H1 (cell line): ENCODE results near the gene SCN1B. TPM values are rescaled to one million over a fixed set of nuclear protein-coding genes. Genes with fewer than 3 reads are reported as not detected.
A peak's percentile ranks its signal among the peaks of the same experiment; 100 is the strongest.

ENCODE experiments used
- CTCF ChIA-PET: fragments of 300-600 bp; sonication (Branson Sonifier 250); formaldehyde crosslinking; loops from one replicate; lab custom pipeline; 2021; ENCODE audit not compliant: partially characterized antibody; lab: Charles Lee
- POLR2A ChIA-PET: fragments of 300-600 bp; sonication (Branson Sonifier 250); formaldehyde crosslinking; loops from one replicate; lab custom pipeline; 2021; ENCODE audit warnings: inconsistent platforms; ENCODE audit not compliant: partially characterized antibody; lab: Charles Lee
- DNase-seq, 2 experiments: peaks; one replicate each; pipeline versions ENCODE4 v3.0.0 to v3.0.0-alpha.2; 2010 to 2022; ENCODE audit warnings: low spot score in 2 of 2, low read depth in 1 of 2, mixed read lengths in 1 of 2
- FAIRE-seq: peaks from 2 replicates; lab custom pipeline; 2011; peaks lifted over from hg19 to GRCh38; lab: Jason Lieb, UNC
- H2AFZ ChIP-seq: 2 replicates; pipeline ENCODE4 v1.8.1; 2012; ENCODE audit warnings: low read length, inconsistent platforms
- H2AK5ac ChIP-seq: 2 replicates; pipeline ENCODE4 v1.6.1; 2013; ENCODE audit warnings: low read depth, low read length
- H2BK120ac ChIP-seq: replicated peaks from 2 replicates; pipeline ENCODE3; 2013; ENCODE audit warnings: low read depth, low read length, inconsistent platforms
- H2BK12ac ChIP-seq: 2 replicates; pipeline ENCODE4 v1.6.1; 2013; ENCODE audit warnings: low read depth, low read length
- H2BK15ac ChIP-seq: 2 replicates; pipeline ENCODE4 v1.6.1; 2013; ENCODE audit warnings: low read length
- H2BK20ac ChIP-seq: 2 replicates; pipeline ENCODE4 v1.6.1; 2013; ENCODE audit warnings: low read length
- H2BK5ac ChIP-seq: 2 replicates; pipeline ENCODE4 v1.6.1; 2013; ENCODE audit warnings: low read depth, low read length
- H3K14ac ChIP-seq: 2 replicates; pipeline ENCODE4 v1.6.1; 2013; ENCODE audit warnings: inconsistent platforms; ENCODE audit not compliant: insufficient read length
- H3K18ac ChIP-seq: 2 replicates; pipeline ENCODE4 v1.6.1; 2013; ENCODE audit warnings: low read length; ENCODE audit errors: extremely low read depth
- H3K23ac ChIP-seq: 2 replicates; pipeline ENCODE4 v1.6.1; 2013; ENCODE audit warnings: inconsistent platforms; ENCODE audit not compliant: insufficient read length
- H3K23me2 ChIP-seq: 2 replicates; pipeline ENCODE4 v1.6.1; 2013; ENCODE audit warnings: low read depth, low read length
- H3K27ac ChIP-seq: 2 replicates; pipeline ENCODE4 v1.6.1; 2011; ENCODE audit warnings: low read depth, low read length, inconsistent platforms
- H3K27me3 ChIP-seq, 4 experiments: replicated peaks in 1 of 4; 1 replicate in 1 of 4; 2 replicates in 3 of 4; pipeline versions ENCODE4 v1.6.1 to v1.8.1; 2011 to 2013; ENCODE audit warnings: low read length in 3 of 4, mild to moderate bottlenecking in 3 of 4, inconsistent platforms in 2 of 4, mixed read lengths in 2 of 4, moderate library complexity in 1 of 4; ENCODE audit not compliant: control insufficient read depth in 3 of 4, insufficient read depth in 3 of 4; ENCODE audit errors: extremely low read depth in 1 of 4
- H3K36me3 ChIP-seq, 4 experiments: 2 replicates each; pipeline versions ENCODE4 v1.6.1 to v1.8.1; 2011 to 2013; ENCODE audit warnings: mild to moderate bottlenecking in 4 of 4, low read length in 3 of 4, moderate library complexity in 2 of 4, control low read depth in 1 of 4, inconsistent platforms in 1 of 4; ENCODE audit not compliant: insufficient read depth in 4 of 4, control insufficient read depth in 2 of 4
- H3K4ac ChIP-seq: replicated peaks from 2 replicates; pipeline ENCODE3; 2013; ENCODE audit warnings: low read length, low read depth, mixed read lengths, inconsistent platforms; ENCODE audit not compliant: insufficient read length
- H3K4me1 ChIP-seq, 4 experiments: replicated peaks in 1 of 4; 1 replicate in 1 of 4; 2 replicates in 3 of 4; pipeline versions ENCODE4 v1.6.1 to v1.8.1; 2011 to 2013; ENCODE audit warnings: low read length in 3 of 4, inconsistent platforms in 2 of 4, mixed read lengths in 1 of 4; ENCODE audit not compliant: insufficient read depth in 4 of 4, control insufficient read depth in 3 of 4
- H3K4me2 ChIP-seq, 2 experiments: 2 replicates each; pipeline versions ENCODE4 v1.6.1 to v1.8.1; 2011 to 2013; ENCODE audit warnings: low read depth in 2 of 2, low read length in 2 of 2, control low read depth in 1 of 2, inconsistent platforms in 1 of 2, mild to moderate bottlenecking in 1 of 2; ENCODE audit not compliant: insufficient read depth in 1 of 2
- H3K4me3 ChIP-seq, 4 experiments: fragments of 200-600, 300-600 bp in 1 of 4; sonication (generic), shearing (Covaris generic), sonication (Bioruptor Twin) in 1 of 4; 2 replicates each; pipeline versions ENCODE4 v1.5.1 to v1.8.1; 2011 to 2016; ENCODE audit warnings: low read length in 4 of 4, low read depth in 3 of 4, control low read depth in 2 of 4, inconsistent platforms in 2 of 4, mild to moderate bottlenecking in 2 of 4, mixed read lengths in 1 of 4, moderate library complexity in 1 of 4; ENCODE audit not compliant: insufficient read depth in 2 of 4; ENCODE audit errors: extremely low read depth in 1 of 4
- H3K56ac ChIP-seq: replicated peaks from 2 replicates; pipeline ENCODE3; 2013; ENCODE audit warnings: low read depth, mild to moderate bottlenecking, mixed read lengths, low read length, inconsistent platforms; ENCODE audit not compliant: insufficient read length
- H3K79me1 ChIP-seq: 2 replicates; pipeline ENCODE4 v1.6.1; 2013; ENCODE audit warnings: low read depth, low read length, control low read depth
- H3K79me2 ChIP-seq, 2 experiments: 2 replicates each; pipeline versions ENCODE4 v1.6.1 to v1.8.1; 2012 to 2013; ENCODE audit warnings: low read length in 2 of 2, mild to moderate bottlenecking in 2 of 2, inconsistent platforms in 1 of 2; ENCODE audit not compliant: insufficient read depth in 2 of 2, control insufficient read depth in 1 of 2
- H3K9ac ChIP-seq, 4 experiments: replicated peaks in 1 of 4; 1 replicate in 1 of 4; 2 replicates in 3 of 4; pipeline versions ENCODE4 v1.6.1 to v1.8.1; 2011 to 2013; ENCODE audit warnings: low read depth in 3 of 4, low read length in 3 of 4, control low read depth in 2 of 4, mild to moderate bottlenecking in 2 of 4, moderate library complexity in 2 of 4, inconsistent platforms in 1 of 4; ENCODE audit errors: extremely low read depth in 1 of 4
- H3K9me3 ChIP-seq, 2 experiments: 2 replicates each; pipeline versions ENCODE4 v1.6.1 to v1.8.1; 2012 to 2013; ENCODE audit warnings: mild to moderate bottlenecking in 2 of 2, moderate library complexity in 2 of 2, control low read depth in 1 of 2, inconsistent platforms in 1 of 2, low read depth in 1 of 2, low read length in 1 of 2, mixed read lengths in 1 of 2; ENCODE audit not compliant: insufficient read depth in 2 of 2
- H4K20me1 ChIP-seq, 2 experiments: replicated peaks in 1 of 2; 2 replicates each; pipeline versions ENCODE3 to v1.8.1; 2011 to 2013; ENCODE audit warnings: inconsistent platforms in 2 of 2, low read length in 2 of 2, mild to moderate bottlenecking in 1 of 2; ENCODE audit not compliant: insufficient read depth in 2 of 2, control insufficient read depth in 1 of 2
- H4K5ac ChIP-seq: 2 replicates; pipeline ENCODE4 v1.6.1; 2013; ENCODE audit warnings: low read length, low read depth, mixed read lengths, inconsistent platforms; ENCODE audit not compliant: insufficient read length
- H4K8ac ChIP-seq: 2 replicates; pipeline ENCODE4 v1.8.0; 2013; ENCODE audit warnings: mild to moderate bottlenecking, moderate library complexity, low read length, inconsistent platforms; ENCODE audit not compliant: insufficient read depth; ENCODE audit errors: extremely low read depth
- H4K91ac ChIP-seq: replicated peaks from 2 replicates; pipeline ENCODE3; 2013; ENCODE audit warnings: low read length, mixed read lengths, inconsistent platforms; ENCODE audit not compliant: insufficient read length
- CHD2 ChIP-seq: IDR thresholded peaks from 2 replicates; pipeline ENCODE4 v1.6.1; 2012; ENCODE audit warnings: low read length, improper control_type of control experiment
- NRF1 ChIP-seq: IDR thresholded peaks from 2 replicates; pipeline ENCODE4 v1.6.1; 2011; ENCODE audit warnings: mild to moderate bottlenecking, low read depth, low read length, improper control_type of control experiment
- WGBS, 2 experiments: shearing (Covaris generic) in 1 of 2; methylation state at CpG; one replicate each; pipeline versions ENCODE4 v1.1.6 to v1.1.7; 2013 to 2015; ENCODE audit warnings: low lambda C conversion rate in 2 of 2, mixed read lengths in 2 of 2, inconsistent platforms in 1 of 2, low coverage in 1 of 2, missing lambda C conversion rate in 1 of 2; ENCODE audit not compliant: insufficient replicate concordance in 2 of 2, insufficient coverage in 1 of 2, insufficient read length in 1 of 2; ENCODE audit errors: extremely low coverage in 1 of 2, missing lambda C conversion rate in 1 of 2; 5-methylcytosine and 5-hydroxymethylcytosine counted together
- polyA plus RNA-seq, 7 experiments: library from polyadenylated mRNA; depleted of rRNA in 3 of 7; stranded (reverse) in 5 of 7; unstranded in 2 of 7; fragments of >200 nt in 5 of 7; fragments of 200-250 nt in 2 of 7; gene quantifications; 1 replicate in 5 of 7; 2 replicates in 1 of 7; 4 replicates in 1 of 7; pipeline versions ENCODE4 v1.2.1 to v1.2.3, GENCODE V29; 2011 to 2013; ENCODE audit warnings: missing spikeins in 2 of 7, mixed read lengths in 2 of 7
- total RNA-seq: library from RNA; stranded (reverse); fragmentation: NEBNext Ultra II Directional; extraction: Animal tissue kit (Norgen Biotek cat#: 25700); gene quantifications from 2 replicates; pipeline ENCODE4 v1.2.1, GENCODE V29; 2021

SCN1B gene
- total and polyA plus RNA-seq, 2 of the 8 experiments (the other 6 are each of a cell fraction or from before 2014, with no cell fraction given), result 3.1 to 3.5 TPM

DNA sequence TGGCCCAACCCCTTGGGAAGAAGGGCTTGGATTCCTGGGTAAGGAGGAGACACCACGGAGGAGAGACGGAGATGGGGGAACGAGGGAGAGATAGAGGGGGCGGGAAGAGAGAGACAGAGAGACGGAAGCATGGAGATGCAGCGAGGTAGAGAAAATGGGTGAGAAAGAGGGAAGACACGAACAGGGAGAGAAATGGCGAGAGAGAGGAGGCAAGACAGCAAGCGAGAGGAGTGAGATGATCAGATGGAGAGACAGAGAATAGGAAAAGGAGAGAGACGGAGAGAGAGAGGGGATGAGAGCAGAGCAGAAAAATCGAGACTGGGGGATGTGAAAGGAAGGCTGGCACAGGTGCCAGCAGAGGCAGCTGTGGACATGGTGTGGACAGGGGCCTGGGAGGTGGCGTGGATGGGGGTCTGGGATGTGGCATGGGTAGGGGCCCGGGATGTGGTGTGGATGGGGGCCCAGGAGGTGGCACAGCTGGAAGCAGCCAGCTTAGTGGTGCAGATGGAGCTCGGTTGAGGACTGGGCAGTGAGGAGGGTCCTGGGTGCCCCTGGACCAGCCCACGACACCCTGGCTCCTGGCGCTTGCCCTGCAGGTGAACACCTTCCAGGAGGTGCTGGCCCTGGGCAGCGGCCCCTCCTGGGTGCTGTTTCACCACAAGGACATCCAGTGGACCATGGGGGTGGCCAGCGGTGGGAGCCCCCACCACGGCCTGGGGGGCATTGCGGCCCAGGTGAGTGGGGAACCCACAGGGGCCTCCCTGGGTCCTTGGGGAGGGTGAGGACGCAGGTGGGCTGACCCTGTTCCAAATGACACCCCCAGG is 45.1 kb downstream of the SCN1B start:
- no peak overlapping the region for H3K4me3 ChIP-seq
- H3K27me3 ChIP-seq, result no peaks in the 10 kb centered on the region; a peak in 2 of 7 replicates
- H3K9me3 ChIP-seq, result peaks cover 3% of the 10 kb centered on the region in 2 experiments; a peak in 3 of 4 replicates
- H2BK20ac ChIP-seq, result no peak overlapping the region
- TF ChIP-seq CHD2, result no peak
- TF ChIP-seq NRF1, result no peak
- no peak overlapping the region for H3K9ac ChIP-seq
- no peak overlapping the region for H3K14ac ChIP-seq
- no peak overlapping the region for H2BK5ac ChIP-seq
- no peak for FAIRE-seq
- H4K91ac ChIP-seq, result no peak overlapping the region
- no peak overlapping the region for H2BK120ac ChIP-seq
- no peaks in the 10 kb centered on the region for H3K79me1 ChIP-seq
- peak overlapping the region; percentile 60; the same call in 1 of the 2 replicates for H2BK12ac ChIP-seq
- no peak overlapping the region for H3K23ac ChIP-seq
- H2AFZ ChIP-seq, result no peak overlapping the region
- no peak overlapping the region for H3K4ac ChIP-seq
- no peaks in the 10 kb centered on the region for H3K79me2 ChIP-seq
- no peaks in the 10 kb centered on the region; the same call in 1 of the 2 replicates for H3K23me2 ChIP-seq
- H3K4me1 ChIP-seq, result 0 out of 7 replicates have a peak, but pooled peaks cover 0 to 2% (median 0%) of the 10 kb centered on the region in 4 experiments
- ChIA-PET CTCF (interaction anchor here (0.8 to 1.9 kb wide), 3 partner anchors 11 to 60 kb away, joined by 4 to 7 read pairs (median 6); partner anchors contain the start of gene LGI4), POLR2A (interaction anchor here (0.9 kb wide), 1 partner anchor 10 kb away, joined by 3 read pairs; no protein-coding TSS in a partner anchor)
- H4K5ac ChIP-seq, result no peak overlapping the region
- H2AK5ac ChIP-seq, result 0 out of 2 replicates have a peak overlapping the region, but pooled peaks have one; percentile 13
- WGBS, 2 experiments, result 90% methylated on average over 21 of the region's 21 CpGs; no CpG with 5 or more reads in 1 of the 2 experiments
- no peak overlapping the region for H3K18ac ChIP-seq
- no peak overlapping the region for H3K56ac ChIP-seq
- peak overlapping the region; percentile 35 for H4K8ac ChIP-seq
- H3K36me3 ChIP-seq, result no peaks in the 10 kb centered on the region
- no peak overlapping the region for H3K27ac ChIP-seq
- peak overlapping the region; percentile 61; the same call in 1 of the 2 replicates for H2BK15ac ChIP-seq
- no peak for DNase-seq
- no peak overlapping the region for H3K4me2 ChIP-seq
- no peaks in the 10 kb centered on the region for H4K20me1 ChIP-seq
